GM12801 (cell line): ENCODE results near the gene CPA1.

Experiments used
- TF ChIP-seq, protein P1 (sequence below): IDR thresholded peaks from one replicate; pipeline ENCODE4 v1.5.1; 2011; ENCODE audit warnings: control low read depth; ENCODE audit not compliant: insufficient read length; ENCODE audit errors: extremely low read depth

The CPA1 gene

DNA sequence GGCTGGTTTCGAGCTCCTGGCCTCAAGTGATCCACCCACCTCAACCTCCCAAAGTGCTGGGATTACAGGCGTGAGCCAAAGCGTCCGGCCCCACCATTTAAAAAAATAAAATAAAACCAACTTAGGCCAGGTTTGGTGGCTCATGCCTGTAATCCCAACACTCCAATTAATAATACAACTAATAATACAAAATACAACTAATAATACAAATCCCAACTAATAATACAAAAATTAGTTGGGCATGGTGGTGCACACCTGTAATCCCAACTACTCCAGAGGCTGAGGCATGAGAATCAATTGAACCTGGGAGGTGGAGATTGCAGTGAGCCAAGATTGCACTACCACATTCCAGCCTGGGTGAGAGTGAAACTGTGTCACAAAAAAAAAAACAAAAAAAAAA, 32.9 kb downstream of the CPA1 start:
- TF ChIP-seq, protein P1, sequence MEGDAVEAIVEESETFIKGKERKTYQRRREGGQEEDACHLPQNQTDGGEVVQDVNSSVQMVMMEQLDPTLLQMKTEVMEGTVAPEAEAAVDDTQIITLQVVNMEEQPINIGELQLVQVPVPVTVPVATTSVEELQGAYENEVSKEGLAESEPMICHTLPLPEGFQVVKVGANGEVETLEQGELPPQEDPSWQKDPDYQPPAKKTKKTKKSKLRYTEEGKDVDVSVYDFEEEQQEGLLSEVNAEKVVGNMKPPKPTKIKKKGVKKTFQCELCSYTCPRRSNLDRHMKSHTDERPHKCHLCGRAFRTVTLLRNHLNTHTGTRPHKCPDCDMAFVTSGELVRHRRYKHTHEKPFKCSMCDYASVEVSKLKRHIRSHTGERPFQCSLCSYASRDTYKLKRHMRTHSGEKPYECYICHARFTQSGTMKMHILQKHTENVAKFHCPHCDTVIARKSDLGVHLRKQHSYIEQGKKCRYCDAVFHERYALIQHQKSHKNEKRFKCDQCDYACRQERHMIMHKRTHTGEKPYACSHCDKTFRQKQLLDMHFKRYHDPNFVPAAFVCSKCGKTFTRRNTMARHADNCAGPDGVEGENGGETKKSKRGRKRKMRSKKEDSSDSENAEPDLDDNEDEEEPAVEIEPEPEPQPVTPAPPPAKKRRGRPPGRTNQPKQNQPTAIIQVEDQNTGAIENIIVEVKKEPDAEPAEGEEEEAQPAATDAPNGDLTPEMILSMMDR: no peak

DNA sequence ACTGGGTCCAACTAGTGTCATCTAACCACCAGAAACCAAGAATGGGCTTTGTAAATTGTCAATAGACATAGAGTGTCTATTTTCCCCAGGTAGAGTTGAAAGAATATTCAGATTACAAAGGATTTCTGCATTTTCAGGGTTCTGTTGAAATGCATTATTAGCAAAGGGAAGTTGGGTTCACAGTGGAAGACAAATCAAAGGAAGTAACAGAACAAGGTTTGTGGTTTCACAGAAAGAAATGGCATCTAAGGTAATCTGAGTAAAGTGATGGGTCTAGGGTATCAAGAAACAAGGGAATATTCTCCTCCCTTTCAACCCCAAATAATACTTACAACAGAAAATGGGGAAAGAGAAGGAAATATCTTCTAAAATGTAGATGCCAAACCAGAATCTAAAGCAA, 34.7 kb downstream of the CPA1 start:
- TF ChIP-seq, protein P1: no peak

DNA sequence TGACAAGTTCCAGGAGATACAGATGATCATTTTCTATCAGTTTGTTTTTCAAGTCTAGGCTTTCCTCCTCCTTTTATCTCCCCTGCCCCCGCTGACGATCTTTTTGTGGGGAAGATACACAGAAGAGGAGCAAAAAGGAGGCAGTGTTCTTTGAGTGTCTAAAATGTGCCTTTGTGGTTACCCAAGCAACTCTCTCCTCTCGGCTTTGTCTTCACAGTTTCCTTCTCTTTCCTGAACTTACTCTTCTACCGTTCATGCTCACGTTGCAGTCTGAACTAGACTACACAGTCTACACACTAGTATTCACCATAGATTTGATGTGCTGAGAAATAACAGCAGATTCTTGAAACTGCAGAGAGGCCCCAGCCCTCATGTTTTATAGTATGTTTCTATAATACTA, 36.9 kb downstream of the CPA1 start:
- TF ChIP-seq, protein P1: no peak

DNA sequence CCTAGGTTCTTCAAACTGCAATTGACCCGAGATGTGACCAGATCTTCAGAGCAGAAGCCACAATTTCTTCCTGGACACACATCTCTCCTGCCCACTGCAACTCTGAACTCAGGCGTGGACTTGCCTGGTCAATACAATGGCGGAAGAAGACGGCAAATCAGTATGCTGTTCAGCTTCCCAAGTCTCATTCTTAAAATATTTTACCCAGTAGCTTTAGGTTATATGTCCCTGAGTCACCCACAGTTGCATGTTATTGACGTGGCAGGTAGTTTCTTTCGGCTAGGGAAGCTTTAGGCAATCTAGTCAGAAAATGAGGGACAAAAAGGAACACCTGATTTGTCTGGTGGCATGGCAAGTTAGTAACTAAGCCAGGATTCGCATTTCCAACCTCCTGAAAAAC, 38.0 kb downstream of the CPA1 start:
- TF ChIP-seq, protein P1: no peak

DNA sequence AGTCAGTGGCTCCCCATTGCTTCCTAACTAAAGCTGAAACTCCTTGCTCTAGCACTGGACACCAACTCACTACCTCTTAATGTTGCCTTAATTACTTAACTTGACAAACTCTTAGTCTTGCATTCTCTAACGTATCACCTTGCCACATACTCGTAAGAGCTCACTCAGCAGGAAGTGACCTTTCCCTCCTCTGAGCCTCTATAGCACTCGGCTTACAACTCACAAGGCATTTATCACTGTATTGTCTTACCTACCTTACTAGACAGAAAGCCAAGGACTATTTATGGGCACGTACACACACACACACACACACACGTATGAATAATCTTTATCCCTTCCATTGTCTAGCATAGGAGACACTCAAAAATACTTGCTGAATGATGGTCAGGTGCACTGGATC, 39.4 kb downstream of the CPA1 start:
- TF ChIP-seq, protein P1: no peak

DNA sequence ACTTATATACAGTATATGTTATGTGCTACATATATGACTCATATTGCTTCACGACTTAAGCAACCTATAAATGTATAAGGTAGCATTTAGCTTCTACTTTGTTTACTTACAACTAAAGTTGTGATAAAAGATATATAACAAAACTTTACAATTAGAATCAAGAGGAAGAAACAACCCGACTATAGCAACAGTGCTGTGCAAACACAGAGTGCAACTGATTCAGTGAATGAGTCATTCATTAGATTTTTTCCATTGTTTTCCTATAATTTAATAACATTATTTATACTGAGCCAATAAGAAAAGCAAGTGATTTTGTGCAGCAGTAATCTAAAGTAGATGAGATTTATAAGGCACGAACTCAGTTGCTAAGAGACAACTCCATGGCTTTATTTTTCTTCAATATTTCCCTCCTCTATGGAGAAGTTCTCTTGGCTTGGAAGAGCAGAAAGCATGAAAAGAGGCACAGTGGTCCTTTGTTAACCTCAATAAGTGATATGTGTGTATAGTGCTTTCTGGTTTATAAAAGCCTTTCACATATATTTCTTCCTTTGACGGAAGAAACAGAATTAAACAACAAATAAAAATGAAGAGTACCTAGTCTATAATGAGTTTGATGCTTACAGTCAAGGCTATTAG, 40.8 kb downstream of the CPA1 start:
- TF ChIP-seq, protein P1: no peak

DNA sequence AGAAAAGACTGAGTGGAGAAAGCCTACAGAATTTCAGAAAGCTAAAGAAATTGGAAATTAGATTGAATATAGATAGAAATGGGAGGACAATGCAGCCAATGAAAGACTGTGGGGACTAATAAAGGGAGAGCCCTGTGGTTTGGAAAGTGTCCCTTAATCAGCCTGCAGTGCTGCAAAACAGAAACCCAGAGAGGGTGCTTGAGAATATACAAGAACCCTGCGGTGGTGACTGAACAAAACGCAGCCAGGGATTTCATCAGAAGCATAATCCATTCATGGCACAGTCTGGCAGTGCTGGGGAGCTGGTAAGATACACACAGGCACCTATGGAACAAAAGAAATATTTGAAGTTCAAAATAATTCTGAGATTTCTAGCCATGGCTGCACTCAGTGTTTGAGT, 41.4 kb downstream of the CPA1 start:
- TF ChIP-seq, protein P1: no peak

DNA sequence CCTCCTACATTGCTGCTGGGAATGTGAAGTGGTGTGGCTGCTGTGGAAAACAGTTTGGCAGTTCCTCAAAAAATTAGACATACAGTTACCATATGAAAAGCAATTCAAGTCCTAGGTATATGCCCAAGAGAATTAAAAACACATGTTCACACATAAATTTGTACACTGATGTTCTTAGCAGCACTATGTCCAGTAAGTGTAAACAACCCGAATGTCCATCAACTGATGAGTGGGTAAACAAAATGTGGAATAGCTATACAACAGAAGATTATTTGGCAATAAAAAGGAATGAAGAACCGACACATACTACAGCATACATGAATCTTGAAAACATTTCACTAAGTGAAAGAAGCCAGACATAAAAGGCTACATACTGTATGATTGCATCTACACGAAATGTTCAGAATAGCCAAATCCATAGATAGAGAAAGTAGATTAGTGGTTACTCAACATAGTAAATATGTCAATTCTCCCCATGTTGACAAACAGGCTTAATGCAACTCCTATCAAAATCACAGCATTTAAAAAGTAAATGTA, 43.3 kb downstream of the CPA1 start:
- TF ChIP-seq, protein P1: no peak
